ENCODE measurements around the gene PGGT1B.

The PGGT1B gene

DNA sequence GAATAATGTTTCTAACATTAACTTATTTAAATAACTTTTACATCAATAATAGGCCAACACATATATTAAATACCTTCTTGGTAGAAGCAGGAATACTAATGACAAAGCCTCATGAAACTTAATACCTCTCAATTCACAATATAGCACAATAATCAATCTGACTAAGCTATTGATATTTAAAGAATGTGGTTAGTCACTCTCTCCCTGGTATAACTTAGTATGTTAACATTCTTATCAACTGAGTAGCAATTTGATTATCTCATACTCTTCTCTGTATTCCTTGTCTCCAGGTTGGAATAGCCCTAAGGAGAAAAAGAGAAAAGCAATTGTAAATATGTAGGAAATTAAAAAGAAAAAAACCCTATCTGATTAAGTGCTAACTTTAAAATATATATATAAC is 4.9 kb upstream of the PGGT1B start:
- no peak overlapping the region for H3K4me2 ChIP-seq (ENCODE audit: low read length)

DNA sequence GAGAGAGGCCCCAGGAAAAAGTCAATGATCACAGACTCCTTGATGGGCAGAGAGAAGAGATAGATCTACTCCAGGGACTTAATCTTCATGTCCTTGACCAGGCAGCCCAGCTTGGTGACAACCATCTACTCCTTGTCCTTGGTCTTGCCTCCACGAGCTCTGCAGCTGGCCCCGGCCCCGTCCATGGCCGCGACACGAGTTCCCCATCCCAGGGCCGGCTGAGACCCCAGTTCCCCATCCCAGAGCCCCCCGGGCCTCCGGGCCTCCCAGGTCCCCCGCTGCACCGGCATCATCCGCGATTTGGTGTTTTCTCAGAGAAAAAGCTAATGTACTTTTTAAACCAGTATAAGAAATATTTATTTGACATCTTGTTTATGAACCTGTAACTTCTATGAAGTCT is 2.5 kb upstream of the PGGT1B start:
- Histone ChIP-seq H3K36me3 (replicated peaks; ENCODE audit: low read depth, low read length) (no peaks in the 10 kb centered on the region), H2AFZ (ENCODE audit: low read depth, low read length) (no peak overlapping the region), H3K4me1 (ENCODE audit: low read length) (peaks cover 19% of the 10 kb centered on the region), H3K27me3 (ENCODE audit: low read depth, low read length) (no peaks in the 10 kb centered on the region), H3K27ac (ENCODE audit: low read length) (no peak overlapping the region), H3K4me2 (ENCODE audit: low read length) (no peak overlapping the region), H3K9me3 (ENCODE audit: insufficient read depth, low read length) (no peaks in the 10 kb centered on the region), H3K4me3 (ENCODE audit: low read length) (no peak overlapping the region), H3K79me2 (ENCODE audit: low read length) (peaks cover 21% of the 10 kb centered on the region), H4K20me1 (ENCODE audit: insufficient read depth, low read length) (0 out of 2 replicates have a peak, but pooled peaks cover 4% of the 10 kb centered on the region), H3K9ac (ENCODE audit: low read length) (no peak overlapping the region)
- TF ChIP-seq, protein P1, sequence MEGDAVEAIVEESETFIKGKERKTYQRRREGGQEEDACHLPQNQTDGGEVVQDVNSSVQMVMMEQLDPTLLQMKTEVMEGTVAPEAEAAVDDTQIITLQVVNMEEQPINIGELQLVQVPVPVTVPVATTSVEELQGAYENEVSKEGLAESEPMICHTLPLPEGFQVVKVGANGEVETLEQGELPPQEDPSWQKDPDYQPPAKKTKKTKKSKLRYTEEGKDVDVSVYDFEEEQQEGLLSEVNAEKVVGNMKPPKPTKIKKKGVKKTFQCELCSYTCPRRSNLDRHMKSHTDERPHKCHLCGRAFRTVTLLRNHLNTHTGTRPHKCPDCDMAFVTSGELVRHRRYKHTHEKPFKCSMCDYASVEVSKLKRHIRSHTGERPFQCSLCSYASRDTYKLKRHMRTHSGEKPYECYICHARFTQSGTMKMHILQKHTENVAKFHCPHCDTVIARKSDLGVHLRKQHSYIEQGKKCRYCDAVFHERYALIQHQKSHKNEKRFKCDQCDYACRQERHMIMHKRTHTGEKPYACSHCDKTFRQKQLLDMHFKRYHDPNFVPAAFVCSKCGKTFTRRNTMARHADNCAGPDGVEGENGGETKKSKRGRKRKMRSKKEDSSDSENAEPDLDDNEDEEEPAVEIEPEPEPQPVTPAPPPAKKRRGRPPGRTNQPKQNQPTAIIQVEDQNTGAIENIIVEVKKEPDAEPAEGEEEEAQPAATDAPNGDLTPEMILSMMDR (IDR thresholded peaks at IDR 0.05; ENCODE audit: low read depth, low read length), result no peak
- TF ChIP-seq EZH2phosphoT487 (IDR thresholded peaks at IDR 0.05; ENCODE audit: low read depth), result no peak

More for the DNA sequence above, 4.9 kb upstream of the PGGT1B start:
- Histone ChIP-seq H3K79me2 (ENCODE audit: low read length) (no peaks in the 10 kb centered on the region; the same call in 1 of the 2 replicates), H3K4me3 (ENCODE audit: low read length) (no peak overlapping the region), H3K9me3 (ENCODE audit: insufficient read depth, low read length) (no peaks in the 10 kb centered on the region), H4K20me1 (ENCODE audit: insufficient read depth, low read length) (no peaks in the 10 kb centered on the region), H2AFZ (ENCODE audit: low read depth, low read length) (no peak overlapping the region), H3K4me1 (ENCODE audit: low read length) (peaks cover 17% of the 10 kb centered on the region), H3K9ac (ENCODE audit: low read length) (no peak overlapping the region), H3K36me3 (replicated peaks; ENCODE audit: low read depth, low read length) (no peaks in the 10 kb centered on the region), H3K27ac (ENCODE audit: low read length) (no peak overlapping the region), H3K27me3 (ENCODE audit: low read depth, low read length) (no peaks in the 10 kb centered on the region)
- TF ChIP-seq EZH2phosphoT487 (IDR thresholded peaks at IDR 0.05; ENCODE audit: low read depth), result no peak
- TF ChIP-seq, protein P1 (IDR thresholded peaks at IDR 0.05; ENCODE audit: low read depth, low read length), result no peak

DNA sequence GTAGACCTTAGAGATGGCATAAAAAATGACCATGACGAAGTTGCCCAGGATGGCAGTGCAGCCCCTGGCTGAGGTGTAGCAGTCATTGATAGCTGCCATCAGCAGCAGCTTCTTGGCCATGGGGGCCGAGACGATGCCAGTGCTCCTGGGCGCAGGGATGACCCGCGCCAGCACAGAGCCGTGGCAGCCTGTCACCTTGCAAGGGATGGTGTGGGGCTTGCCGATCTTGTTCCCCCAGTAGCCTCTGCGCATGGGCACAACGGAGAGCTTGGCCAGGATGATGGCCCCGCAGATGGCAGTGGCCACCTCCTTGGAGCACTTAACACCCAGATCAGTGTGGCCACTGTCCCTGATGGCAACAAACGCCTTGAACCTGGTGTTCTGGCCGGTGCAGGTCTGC is 2.1 kb upstream of the PGGT1B start:
- peaks cover 19% of the 10 kb centered on the region for H3K4me1 ChIP-seq (ENCODE audit: low read length)
- H4K20me1 ChIP-seq (ENCODE audit: insufficient read depth, low read length), result 0 out of 2 replicates have a peak, but pooled peaks cover 4% of the 10 kb centered on the region
- H3K4me3 ChIP-seq (ENCODE audit: low read length), result no peak overlapping the region
- no peak overlapping the region for H2AFZ ChIP-seq (ENCODE audit: low read depth, low read length)
- TF ChIP-seq EZH2phosphoT487 (IDR thresholded peaks at IDR 0.05; ENCODE audit: low read depth), result no peak
- TF ChIP-seq, protein P1 (IDR thresholded peaks at IDR 0.05; ENCODE audit: low read depth, low read length), result no peak
- no peak overlapping the region for H3K4me2 ChIP-seq (ENCODE audit: low read length)
- H3K27me3 ChIP-seq (ENCODE audit: low read depth, low read length), result no peaks in the 10 kb centered on the region
- H3K9ac ChIP-seq (ENCODE audit: low read length), result no peak overlapping the region
- H3K9me3 ChIP-seq (ENCODE audit: insufficient read depth, low read length), result no peaks in the 10 kb centered on the region
- no peaks in the 10 kb centered on the region for H3K36me3 ChIP-seq (replicated peaks; ENCODE audit: low read depth, low read length)
- peaks cover 26% of the 10 kb centered on the region for H3K79me2 ChIP-seq (ENCODE audit: low read length)
- no peak overlapping the region for H3K27ac ChIP-seq (ENCODE audit: low read length)

DNA sequence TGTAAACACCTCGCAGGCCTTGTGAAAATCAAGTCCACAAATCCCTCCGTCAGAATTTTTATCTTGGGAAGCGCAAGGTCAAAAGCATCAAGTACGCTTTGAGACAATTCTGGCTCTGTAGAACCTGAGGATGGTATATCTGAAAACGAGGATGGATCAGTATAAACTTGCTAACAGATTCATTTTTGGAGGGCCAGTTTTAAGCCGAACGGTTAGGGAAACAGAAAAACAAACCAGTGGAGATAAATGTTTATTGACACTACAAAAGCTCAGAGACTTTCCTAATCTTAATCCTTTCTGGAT is 352 bp upstream of the PGGT1B start:
- H3K4me3 ChIP-seq (ENCODE audit: low read length), result peak overlapping the region; percentile 86
- H3K79me2 ChIP-seq (ENCODE audit: low read length), result peaks cover 43% of the 10 kb centered on the region
- H3K9ac ChIP-seq (ENCODE audit: low read length), result peak overlapping the region; percentile 88
- H3K27me3 ChIP-seq (ENCODE audit: low read depth, low read length), result no peaks in the 10 kb centered on the region
- peak overlapping the region; percentile 72 for H3K4me2 ChIP-seq (ENCODE audit: low read length)
- H3K4me1 ChIP-seq (ENCODE audit: low read length), result peaks cover 19% of the 10 kb centered on the region
- TF ChIP-seq, protein P1 (IDR thresholded peaks at IDR 0.05; ENCODE audit: low read depth, low read length), result no peak
- no peak for TF ChIP-seq EZH2phosphoT487 (IDR thresholded peaks at IDR 0.05; ENCODE audit: low read depth)
- H3K27ac ChIP-seq (ENCODE audit: low read length), result peak overlapping the region; percentile 71
- 0 out of 2 replicates have a peak, but pooled peaks cover 7% of the 10 kb centered on the region for H4K20me1 ChIP-seq (ENCODE audit: insufficient read depth, low read length)
- H2AFZ ChIP-seq (ENCODE audit: low read depth, low read length), result peak overlapping the region; percentile 72
- no peaks in the 10 kb centered on the region for H3K36me3 ChIP-seq (replicated peaks; ENCODE audit: low read depth, low read length)
- no peaks in the 10 kb centered on the region for H3K9me3 ChIP-seq (ENCODE audit: insufficient read depth, low read length)

Data from OCI-LY3 (cell line).